Activated T-cell treated with anti-CD3 and anti-CD28 coated beads, Interleukin-2, amount 50 U/mL, for 4 hours (primary cell): Measurements from ENCODE around the gene LHX8. TPM values are rescaled to one million over a fixed set of nuclear protein-coding genes. Genes with fewer than 3 reads are reported as not detected.
"Not testable (repeated sequence)": the region's sequence is repeated elsewhere in the genome, so short reads cannot be mapped to it uniquely, and the experiment has no call there.

ENCODE experiments used
- ATAC-seq, 2 donors: fragments of 200-7000 bp; cut with Tn5 transposase; one replicate each; pipeline ENCODE4 v1.10.0; 2021
- DNase-seq: peaks from one replicate; pipeline ENCODE4 v3.0.0-alpha.2; 2020
- H3K27me3 Mint-ChIP-seq: one replicate; pipeline ENCODE4 v1.8.0; 2021; ENCODE audit warnings: low read depth, mixed read lengths
- H3K36me3 Mint-ChIP-seq: one replicate; pipeline ENCODE4 v1.8.0; 2022; ENCODE audit warnings: mixed read lengths; ENCODE audit not compliant: insufficient read depth
- H3K4me1 Mint-ChIP-seq: one replicate; pipeline ENCODE4 v1.8.0; 2021; ENCODE audit warnings: low read depth, mixed read lengths
- H3K4me3 Mint-ChIP-seq: one replicate; pipeline ENCODE4 v1.8.0; 2021; ENCODE audit warnings: mild to moderate bottlenecking, moderate library complexity, mixed read lengths
- H3K9me3 Mint-ChIP-seq: one replicate; pipeline ENCODE4 v1.8.0; 2021; ENCODE audit warnings: mixed read lengths
- total RNA-seq, 3 donors: library from RNA; stranded (reverse); gene quantifications; one replicate each; pipeline ENCODE4 v1.2.1, GENCODE V29; 2021

The LHX8 gene
- total RNA-seq: not detected

- peaks cover 82% of the 10 kb centered on the region for H3K27me3 Mint-ChIP-seq
- H3K9me3 Mint-ChIP-seq: no peaks in the 10 kb centered on the region
- no peaks in the 10 kb centered on the region for H3K36me3 Mint-ChIP-seq
These were observed at the start of gene LHX8 for GRCh38 chr1:75133750-75134646. Gene LHX8, plus strand, starts transcription at chr1:75134388. Its CDS starts 2,227 bp downstream, at chr1:75136615.

GRCh38 chr1:75085931-75086330, 48.3 kb upstream of the LHX8 start:
- Mint-ChIP-seq H3K4me3 (no peak overlapping the region), H3K9me3 (peaks cover 4% of the 10 kb centered on the region), H3K27me3 (no peaks in the 10 kb centered on the region), H3K36me3 (no peaks in the 10 kb centered on the region), H3K4me1 (no peaks in the 10 kb centered on the region)
- DNase-seq: no peak
- no peak for ATAC-seq

More at GRCh38 chr1:75133750-75134646, at the start of gene LHX8:
- peak within 1 kb of the TSS; percentile 42 for H3K4me3 Mint-ChIP-seq
- peaks cover 5% of the 10 kb centered on the region for H3K4me1 Mint-ChIP-seq
- DNase-seq: no peak
- ATAC-seq: no peak

GRCh38 chr1:75087278-75087677, 46.9 kb upstream of the LHX8 start:
- DNase-seq (no peak), ATAC-seq (no peak)
- Mint-ChIP-seq H3K9me3 (peaks cover 4% of the 10 kb centered on the region), H3K27me3 (no peaks in the 10 kb centered on the region), H3K4me3 (no peak overlapping the region), H3K4me1 (no peaks in the 10 kb centered on the region), H3K36me3 (no peaks in the 10 kb centered on the region)

- Mint-ChIP-seq H3K27me3 (no peaks in the 10 kb centered on the region), H3K4me1 (no peaks in the 10 kb centered on the region), H3K4me3 (no peak overlapping the region)
These were observed 42.0 kb upstream of the LHX8 start for GRCh38 chr1:75092141-75092540.

GRCh38 chr1:75097654-75098053, 36.5 kb upstream of the LHX8 start:
- ATAC-seq (no peak), DNase-seq (no peak)
- Mint-ChIP-seq H3K9me3 (peaks cover 5% of the 10 kb centered on the region), H3K4me1 (no peaks in the 10 kb centered on the region), H3K27me3 (no peaks in the 10 kb centered on the region), H3K4me3 (no peak overlapping the region), H3K36me3 (no peaks in the 10 kb centered on the region)

More at GRCh38 chr1:75092141-75092540, 42.0 kb upstream of the LHX8 start:
- no peak for ATAC-seq
- Mint-ChIP-seq H3K36me3 (no peaks in the 10 kb centered on the region), H3K9me3 (peaks cover 3% of the 10 kb centered on the region)
- DNase-seq: no peak

- Mint-ChIP-seq H3K36me3 (no peaks in the 10 kb centered on the region), H3K27me3 (no peaks in the 10 kb centered on the region), H3K9me3 (peaks cover 5% of the 10 kb centered on the region), H3K4me1 (no peaks in the 10 kb centered on the region), H3K4me3 (no peak overlapping the region)
- no peak for DNase-seq
- no peak for ATAC-seq
These were observed 34.6 kb upstream of the LHX8 start for GRCh38 chr1:75099581-75099980.

- Mint-ChIP-seq H3K4me3 (no peak overlapping the region), H3K9me3 (peaks cover 2% of the 10 kb centered on the region), H3K36me3 (no peaks in the 10 kb centered on the region), H3K4me1 (no peaks in the 10 kb centered on the region), H3K27me3 (no peaks in the 10 kb centered on the region)
- no peak for DNase-seq
- no peak for ATAC-seq
These were observed 33.6 kb upstream of the LHX8 start for GRCh38 chr1:75100481-75101092.

- H3K9me3 Mint-ChIP-seq, H3K4me3 Mint-ChIP-seq, H3K4me1 Mint-ChIP-seq, ATAC-seq, H3K27me3 Mint-ChIP-seq, DNase-seq, H3K36me3 Mint-ChIP-seq: not testable (repeated sequence)
These were observed 21.7 kb upstream of the LHX8 start for GRCh38 chr1:75112362-75112951.

GRCh38 chr1:75115654-75116053, 18.5 kb upstream of the LHX8 start:
- Mint-ChIP-seq H3K4me1 (no peaks in the 10 kb centered on the region), H3K4me3 (no peak overlapping the region), H3K27me3 (no peaks in the 10 kb centered on the region), H3K36me3 (no peaks in the 10 kb centered on the region), H3K9me3 (peaks cover 4% of the 10 kb centered on the region)
- no peak for ATAC-seq
- no peak for DNase-seq

- Mint-ChIP-seq H3K27me3 (peaks cover 35% of the 10 kb centered on the region), H3K4me1 (no peaks in the 10 kb centered on the region), H3K4me3 (no peak overlapping the region), H3K36me3 (no peaks in the 10 kb centered on the region), H3K9me3 (peaks cover 3% of the 10 kb centered on the region)
- no peak for ATAC-seq
- no peak for DNase-seq
These were observed 10.4 kb upstream of the LHX8 start for GRCh38 chr1:75123756-75124155.

GRCh38 chr1:75124510-75124909, 9.7 kb upstream of the LHX8 start:
- ATAC-seq: no peak

GRCh38 chr1:75125161-75125726, 8.9 kb upstream of the LHX8 start:
- ATAC-seq: no peak
- H3K36me3 Mint-ChIP-seq: no peaks in the 10 kb centered on the region
- DNase-seq: no peak
- H3K4me3 Mint-ChIP-seq: no peak overlapping the region
- no peaks in the 10 kb centered on the region for H3K4me1 Mint-ChIP-seq
- peaks cover 49% of the 10 kb centered on the region for H3K27me3 Mint-ChIP-seq
- H3K9me3 Mint-ChIP-seq: peaks cover 3% of the 10 kb centered on the region

More at GRCh38 chr1:75124510-75124909, 9.7 kb upstream of the LHX8 start:
- Mint-ChIP-seq H3K9me3 (peaks cover 3% of the 10 kb centered on the region), H3K4me3 (no peak overlapping the region), H3K27me3 (peaks cover 42% of the 10 kb centered on the region), H3K36me3 (no peaks in the 10 kb centered on the region), H3K4me1 (no peaks in the 10 kb centered on the region)
- no peak for DNase-seq

- ATAC-seq (no peak), DNase-seq (no peak)
- H3K27me3 Mint-ChIP-seq: peaks cover 62% of the 10 kb centered on the region
- H3K36me3 Mint-ChIP-seq: no peaks in the 10 kb centered on the region
- H3K4me1 Mint-ChIP-seq: no peaks in the 10 kb centered on the region
- peaks cover 3% of the 10 kb centered on the region for H3K9me3 Mint-ChIP-seq
- H3K4me3 Mint-ChIP-seq: no peak overlapping the region
These were observed 7.5 kb upstream of the LHX8 start for GRCh38 chr1:75126611-75127101.
